Mammary epithelial cell (primary cell): ENCODE data around the gene ERCC6L.

Experiments used
- CTCF ChIP-seq, 2 donors: IDR thresholded peaks in 1 of 2; conservative IDR thresholded peaks in 1 of 2; 2 replicates each; pipeline ENCODE4 v1.5.1; 2011 to 2012; ENCODE audit warnings: inconsistent platforms in 2 of 2, low read length in 2 of 2, mild to moderate bottlenecking in 2 of 2, control low read depth in 1 of 2, low read depth in 1 of 2; ENCODE audit not compliant: insufficient read depth in 1 of 2; ENCODE audit errors: extremely low read depth in 1 of 2
- EZH2 ChIP-seq: IDR thresholded peaks from 2 replicates; pipeline ENCODE4 v1.6.1; 2012; ENCODE audit warnings: low read length, inconsistent platforms, borderline replicate concordance

- no peak for TF ChIP-seq CTCF (conservative IDR thresholded peaks at IDR 0.05 in 1 of 2, IDR thresholded peaks at IDR 0.05 in 1 of 2; ENCODE audit: extremely low read depth in 1 of 2, insufficient read depth in 1 of 2, low read depth in 1 of 2, low read length in 2 of 2)
- no peak for TF ChIP-seq EZH2
Observed at GRCh38 chrX:72260448-72260847, 21.6 kb upstream of the ERCC6L start.
